BLaER1 treated with 17β-estradiol and CSF1 and Interleukin-3, amounts not matched to agents 10 nM and 100 nM (cell line): ENCODE results near the gene LRRTM2.
"Not testable (repeated sequence)": the region's sequence is repeated elsewhere in the genome, so short reads cannot be mapped to it uniquely, and the experiment has no call there.

Source experiments
- H3K27ac ChIP-seq, 11 experiments: shearing (Covaris generic); formaldehyde crosslinking; 2 replicates each; pipeline ENCODE4 v1.8.1; 2022
- H3K27me3 ChIP-seq, 11 experiments: shearing (Covaris generic); formaldehyde crosslinking; 2 replicates each; pipeline ENCODE4 v1.8.1; 2022
- H3K36me3 ChIP-seq, 11 experiments: shearing (Covaris generic); formaldehyde crosslinking; 2 replicates each; pipeline ENCODE4 v1.8.1; 2022
- H3K4me1 ChIP-seq, 10 experiments: shearing (Covaris generic); formaldehyde crosslinking; 2 replicates each; pipeline ENCODE4 v1.8.1; 2022
- H3K4me2 ChIP-seq, 11 experiments: shearing (Covaris generic); formaldehyde crosslinking; 2 replicates each; pipeline ENCODE4 v1.8.1; 2022
- H3K4me3 ChIP-seq, 10 experiments: shearing (Covaris generic); formaldehyde crosslinking; 2 replicates each; pipeline ENCODE4 v1.8.1; 2022
- H3K9ac ChIP-seq, 11 experiments: shearing (Covaris generic); formaldehyde crosslinking; 2 replicates each; pipeline ENCODE4 v1.8.1; 2022
- H3K9me3 ChIP-seq, 11 experiments: shearing (Covaris generic); formaldehyde crosslinking; replicated peaks in 1 of 11; 2 replicates each; pipeline ENCODE4 v1.8.1; 2022
- H4K20me1 ChIP-seq, 11 experiments: shearing (Covaris generic); formaldehyde crosslinking; 2 replicates each; pipeline ENCODE4 v1.8.1; 2022
- Cebpa-rat ChIP-seq, 11 experiments: shearing (Covaris generic); IDR thresholded peaks; 2 replicates each; pipeline ENCODE4 v1.8.1; 2022

LRRTM2 gene, protein sequence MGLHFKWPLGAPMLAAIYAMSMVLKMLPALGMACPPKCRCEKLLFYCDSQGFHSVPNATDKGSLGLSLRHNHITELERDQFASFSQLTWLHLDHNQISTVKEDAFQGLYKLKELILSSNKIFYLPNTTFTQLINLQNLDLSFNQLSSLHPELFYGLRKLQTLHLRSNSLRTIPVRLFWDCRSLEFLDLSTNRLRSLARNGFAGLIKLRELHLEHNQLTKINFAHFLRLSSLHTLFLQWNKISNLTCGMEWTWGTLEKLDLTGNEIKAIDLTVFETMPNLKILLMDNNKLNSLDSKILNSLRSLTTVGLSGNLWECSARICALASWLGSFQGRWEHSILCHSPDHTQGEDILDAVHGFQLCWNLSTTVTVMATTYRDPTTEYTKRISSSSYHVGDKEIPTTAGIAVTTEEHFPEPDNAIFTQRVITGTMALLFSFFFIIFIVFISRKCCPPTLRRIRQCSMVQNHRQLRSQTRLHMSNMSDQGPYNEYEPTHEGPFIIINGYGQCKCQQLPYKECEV

DNA sequence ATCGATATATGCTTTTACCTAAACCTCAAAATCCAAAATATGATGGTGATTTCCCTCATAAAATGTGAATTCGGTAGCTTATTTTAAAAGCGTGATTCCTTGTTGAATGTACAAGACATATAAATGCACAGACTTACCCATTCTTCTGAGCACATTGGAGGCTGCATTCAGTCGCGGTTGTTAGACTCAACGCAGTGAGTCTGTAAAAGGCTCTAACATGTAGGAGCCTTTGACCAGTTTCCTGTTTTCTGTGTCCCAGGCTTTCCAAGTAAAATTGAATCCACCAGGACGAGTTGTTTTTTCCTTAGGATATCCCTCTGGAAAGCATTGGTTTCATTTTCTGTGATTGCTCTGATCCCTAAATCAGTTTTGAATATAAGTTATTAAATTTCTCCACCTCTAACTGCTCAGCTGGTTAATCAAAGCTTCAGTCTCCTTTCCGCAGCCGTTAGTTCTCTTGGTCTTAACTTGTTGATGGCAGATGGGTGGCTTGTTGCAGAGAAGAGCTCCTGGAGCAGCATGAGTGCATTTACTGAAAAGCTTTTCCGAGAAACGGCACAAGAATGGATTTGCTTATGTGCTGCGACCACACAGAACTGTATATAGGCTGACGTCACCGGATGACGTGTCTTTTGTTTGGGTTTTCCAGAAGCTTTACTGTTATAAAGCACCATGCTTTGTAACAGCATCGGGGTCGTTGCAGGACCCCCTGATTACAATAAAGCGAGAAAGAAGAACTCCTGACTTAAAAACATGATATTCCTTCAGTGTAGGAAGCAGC, at the start of gene LRRTM2:
TSS of gene LRRTM2 (minus strand) at position 565 of the 781 bp plus-strand sequence. CDS start at position 141, 424 bp downstream.
- Histone ChIP-seq H3K9me3 (peaks cover 0 to 6% (median 0%) of the 10 kb centered on the region in 11 experiments; a peak in 3 of 22 replicates), H4K20me1 (peaks cover 37 to 100% (median 90%) of the 10 kb centered on the region in 11 experiments; a peak in 21 of 22 replicates), H3K4me1 (peaks cover 13 to 40% (median 21%) of the 10 kb centered on the region in 10 experiments), H3K4me2 (no peak within 1 kb of the TSS), H3K4me3 (no peak within 1 kb of the TSS), H3K27me3 (no peaks in the 10 kb centered on the region), H3K36me3 (peaks cover 4 to 49% (median 33%) of the 10 kb centered on the region in 11 experiments; a peak in 20 of 22 replicates), H3K9ac (no peak within 1 kb of the TSS), H3K27ac (no peak within 1 kb of the TSS)
- TF ChIP-seq Cebpa-rat (IDR thresholded peaks at IDR 0.05), result no peak

DNA sequence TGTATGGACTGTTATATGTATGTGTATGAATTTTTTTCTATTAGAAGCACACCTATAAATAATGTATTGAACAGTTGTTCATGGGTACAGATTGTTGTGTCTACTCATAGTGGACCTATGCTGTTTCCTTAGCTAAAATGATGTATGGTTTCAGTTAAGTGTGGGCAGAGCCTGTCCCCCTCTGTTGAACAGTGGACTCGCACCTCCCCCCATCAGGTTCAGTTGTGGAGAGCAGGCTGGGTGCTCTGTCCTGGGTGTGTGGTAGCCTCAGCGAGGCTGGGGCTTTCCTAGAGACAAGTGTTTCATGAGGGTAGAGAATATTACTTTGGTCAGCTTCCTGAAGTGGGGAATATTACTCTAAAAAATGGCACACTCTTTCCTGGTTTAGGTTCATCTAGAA, 47.4 kb upstream of the LRRTM2 start:
- no peak for TF ChIP-seq Cebpa-rat (IDR thresholded peaks at IDR 0.05)
- peaks cover 0 to 17% (median 5%) of the 10 kb centered on the region in 10 experiments; a peak in 10 of 20 replicates for H3K4me1 ChIP-seq
- no peak overlapping the region for H3K9ac ChIP-seq
- H3K27me3 ChIP-seq, result no peaks in the 10 kb centered on the region
- no peak overlapping the region for H3K4me2 ChIP-seq
- H3K36me3 ChIP-seq, result peaks cover 78 to 100% (median 90%) of the 10 kb centered on the region in 11 experiments
- no peak overlapping the region for H3K4me3 ChIP-seq
- peaks cover 0 to 84% (median 23%) of the 10 kb centered on the region in 11 experiments; a peak in 15 of 22 replicates for H4K20me1 ChIP-seq
- no peaks in the 10 kb centered on the region for H3K9me3 ChIP-seq
- no peak overlapping the region for H3K27ac ChIP-seq

DNA sequence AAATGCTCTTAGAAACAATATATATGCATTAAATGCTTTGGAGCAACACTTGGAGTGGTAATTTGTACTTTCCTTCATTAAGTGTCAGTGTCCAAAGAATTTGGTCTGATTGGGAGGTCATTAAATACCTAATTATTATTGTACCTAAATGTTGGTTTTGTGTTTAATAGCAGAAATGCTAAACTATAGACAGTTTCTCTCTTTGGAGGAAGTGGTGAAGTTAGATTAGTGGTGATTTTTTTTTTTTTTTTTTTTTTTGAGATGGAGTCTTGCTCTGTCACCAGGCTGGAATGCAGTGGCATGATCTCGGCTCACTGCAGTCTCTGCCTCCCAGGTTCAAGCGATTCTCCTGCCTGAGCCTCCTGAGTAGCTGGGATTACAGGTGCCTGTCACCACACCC, 46.2 kb upstream of the LRRTM2 start:
- H3K4me3 ChIP-seq, H3K4me2 ChIP-seq, H3K9ac ChIP-seq, H3K27ac ChIP-seq, H3K9me3 ChIP-seq, H3K27me3 ChIP-seq: not testable (repeated sequence)
- Histone ChIP-seq H3K4me1 (peaks cover 0 to 16% (median 5%) of the 10 kb centered on the region in 10 experiments; a peak in 10 of 20 replicates), H4K20me1 (peaks cover 0 to 79% (median 20%) of the 10 kb centered on the region in 11 experiments; a peak in 13 of 22 replicates), H3K36me3 (peaks cover 69 to 100% (median 85%) of the 10 kb centered on the region in 11 experiments)

DNA sequence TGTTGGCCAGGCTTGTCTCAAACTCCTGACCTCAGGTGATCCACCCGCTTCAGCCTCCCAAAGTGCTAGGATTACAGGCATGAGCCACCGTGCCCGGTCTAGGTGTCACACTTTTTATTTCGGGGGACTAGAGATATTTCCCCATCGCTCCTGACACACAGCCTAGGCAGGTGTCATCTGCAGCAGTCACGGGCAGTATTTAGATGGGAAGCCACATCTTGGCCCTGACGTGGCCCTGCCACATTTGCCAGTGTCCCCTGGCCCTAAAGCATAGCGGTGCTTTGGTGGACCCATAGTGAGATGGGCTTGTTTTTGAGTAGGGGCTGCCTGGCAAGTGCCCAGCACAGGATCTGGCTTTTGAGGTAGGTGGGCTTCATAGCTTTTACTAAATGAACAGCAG, 45.0 kb upstream of the LRRTM2 start:
- Histone ChIP-seq H3K4me1 (peaks cover 0 to 16% (median 5%) of the 10 kb centered on the region in 10 experiments; a peak in 10 of 20 replicates), H3K36me3 (peaks cover 62 to 100% (median 84%) of the 10 kb centered on the region in 11 experiments), H3K27me3 (no peaks in the 10 kb centered on the region), H3K9me3 (no peaks in the 10 kb centered on the region), H3K27ac (no peak overlapping the region), H3K4me3 (no peak overlapping the region), H3K4me2 (no peak overlapping the region), H4K20me1 (peaks cover 0 to 77% (median 15%) of the 10 kb centered on the region in 11 experiments; a peak in 13 of 22 replicates), H3K9ac (no peak overlapping the region)
- no peak for TF ChIP-seq Cebpa-rat (IDR thresholded peaks at IDR 0.05)

DNA sequence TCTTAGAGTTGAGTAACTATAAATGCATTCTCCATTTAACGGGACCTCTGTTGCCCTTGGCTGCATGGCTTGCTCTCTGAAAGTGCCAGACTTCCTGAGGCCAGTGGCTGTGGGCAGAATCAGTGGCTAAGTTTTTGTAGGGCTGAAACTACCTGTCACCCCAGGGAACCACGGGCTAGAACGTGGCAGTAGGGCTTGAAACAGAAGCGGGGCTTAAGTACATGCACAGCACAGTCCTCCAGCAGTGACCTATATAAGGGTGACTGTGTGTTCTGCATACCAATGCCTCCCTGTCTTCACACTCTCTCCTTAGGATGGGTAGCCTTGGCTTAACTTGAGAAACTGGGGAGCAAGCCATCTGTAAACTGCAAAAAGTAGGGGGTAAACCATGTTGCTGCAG, 43.6 kb upstream of the LRRTM2 start:
- peaks cover 62 to 100% (median 84%) of the 10 kb centered on the region in 11 experiments for H3K36me3 ChIP-seq

DNA sequence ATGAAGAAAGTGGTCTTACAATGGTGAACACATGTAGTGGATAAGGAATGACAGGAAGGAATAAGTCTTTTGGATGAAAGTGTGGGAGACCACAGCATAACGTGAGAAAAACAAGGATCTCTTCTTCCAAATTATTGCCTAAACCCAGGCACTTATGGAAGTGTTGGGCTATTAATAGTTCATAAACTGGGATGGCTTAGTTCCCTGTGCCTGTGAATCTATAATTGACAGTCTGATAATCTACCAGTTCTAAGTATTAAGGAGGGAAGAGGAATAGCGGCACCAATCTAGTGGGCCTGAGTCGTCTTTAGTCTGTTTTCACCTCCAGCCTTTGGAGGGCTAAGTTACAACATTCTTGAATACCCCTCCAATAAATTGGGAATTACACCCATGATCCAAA, 39.2 kb upstream of the LRRTM2 start:
- no peak overlapping the region for H3K4me3 ChIP-seq
- H3K4me2 ChIP-seq, result no peak overlapping the region
- H3K9me3 ChIP-seq, result peaks cover 12 to 18% (median 16%) of the 10 kb centered on the region in 11 experiments; a peak in 21 of 22 replicates
- no peaks in the 10 kb centered on the region for H3K27me3 ChIP-seq
- no peak for TF ChIP-seq Cebpa-rat (IDR thresholded peaks at IDR 0.05)
- H3K9ac ChIP-seq, result no peak overlapping the region
- H3K4me1 ChIP-seq, result peaks cover 0 to 29% (median 17%) of the 10 kb centered on the region in 10 experiments; a peak in 15 of 20 replicates
- no peak overlapping the region for H3K27ac ChIP-seq
- H3K36me3 ChIP-seq, result peaks cover 68 to 100% (median 89%) of the 10 kb centered on the region in 11 experiments
- peaks cover 0 to 34% (median 5%) of the 10 kb centered on the region in 11 experiments; a peak in 9 of 22 replicates for H4K20me1 ChIP-seq

More for the DNA sequence above, 43.6 kb upstream of the LRRTM2 start:
- Histone ChIP-seq H3K4me1 (peaks cover 0 to 16% (median 5%) of the 10 kb centered on the region in 10 experiments; a peak in 10 of 20 replicates), H4K20me1 (peaks cover 0 to 64% (median 15%) of the 10 kb centered on the region in 11 experiments; a peak in 13 of 22 replicates), H3K27me3 (no peaks in the 10 kb centered on the region), H3K4me2 (peak overlapping the region in 2 of 11 experiments; percentile 4 to 28; a peak in 3 of 22 replicates), H3K9me3 (no peaks in the 10 kb centered on the region), H3K9ac (no peak overlapping the region), H3K4me3 (no peak overlapping the region), H3K27ac (no peak overlapping the region)
- TF ChIP-seq Cebpa-rat (IDR thresholded peaks at IDR 0.05), result no peak

DNA sequence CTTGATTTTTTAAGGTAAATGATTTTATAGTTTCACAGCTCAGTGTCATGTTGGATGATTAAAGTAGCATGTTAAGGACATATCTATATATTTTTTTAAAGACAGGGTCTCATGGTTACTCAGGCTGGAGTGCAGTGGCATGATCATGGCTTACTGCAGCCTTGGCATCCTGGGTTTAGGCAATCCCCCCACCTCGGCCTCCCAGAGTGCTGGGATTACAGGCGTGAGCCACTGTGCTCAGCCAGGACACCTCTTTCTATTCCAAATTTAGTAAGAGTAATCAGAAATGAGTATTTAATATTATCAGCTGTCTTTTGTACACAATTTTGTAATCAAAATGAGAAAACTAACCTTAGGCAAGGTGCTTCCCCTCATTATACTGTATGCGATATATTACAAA, 38.6 kb upstream of the LRRTM2 start:
- no peak for TF ChIP-seq Cebpa-rat (IDR thresholded peaks at IDR 0.05)
- Histone ChIP-seq H3K9me3 (peaks cover 16 to 24% (median 22%) of the 10 kb centered on the region in 11 experiments; a peak in 21 of 22 replicates), H3K27ac (no peak overlapping the region), H3K27me3 (no peaks in the 10 kb centered on the region), H3K4me3 (no peak overlapping the region), H4K20me1 (peaks cover 0 to 29% (median 3%) of the 10 kb centered on the region in 11 experiments; a peak in 9 of 22 replicates), H3K36me3 (peaks cover 68 to 100% (median 89%) of the 10 kb centered on the region in 11 experiments), H3K9ac (no peak overlapping the region), H3K4me2 (no peak overlapping the region), H3K4me1 (peaks cover 0 to 25% (median 14%) of the 10 kb centered on the region in 10 experiments; a peak in 15 of 20 replicates)

DNA sequence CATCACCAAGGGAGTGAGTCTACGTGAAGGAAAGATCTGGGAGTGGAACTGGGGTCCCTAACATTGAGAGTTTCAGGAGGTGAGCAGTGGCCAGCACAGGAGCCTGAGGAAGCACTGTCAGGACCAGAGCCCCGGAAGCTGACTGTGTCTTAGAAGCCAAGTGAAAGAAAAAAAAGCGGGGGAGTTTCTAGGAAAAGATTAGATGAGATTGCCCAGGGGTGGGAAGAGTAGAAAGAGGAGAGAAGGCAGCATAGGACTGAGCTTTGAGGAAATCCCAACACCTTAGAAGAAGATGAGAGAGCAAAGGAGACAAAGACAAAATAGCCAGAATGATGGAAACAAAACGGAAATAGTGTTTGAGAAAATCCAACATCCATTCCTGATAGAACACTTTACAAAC, 37.0 kb upstream of the LRRTM2 start:
- H3K9ac ChIP-seq, result no peak overlapping the region
- TF ChIP-seq Cebpa-rat (IDR thresholded peaks at IDR 0.05), result no peak
- H3K36me3 ChIP-seq, result peaks cover 74 to 100% (median 89%) of the 10 kb centered on the region in 11 experiments
- no peak overlapping the region for H3K4me3 ChIP-seq
- H3K27me3 ChIP-seq, result no peaks in the 10 kb centered on the region
- peaks cover 0 to 14% (median 0%) of the 10 kb centered on the region in 11 experiments; a peak in 4 of 22 replicates for H4K20me1 ChIP-seq
- H3K4me1 ChIP-seq, result peaks cover 0 to 16% (median 11%) of the 10 kb centered on the region in 10 experiments; a peak in 15 of 20 replicates
- H3K4me2 ChIP-seq, result no peak overlapping the region
- no peak overlapping the region for H3K27ac ChIP-seq
- H3K9me3 ChIP-seq, result peaks cover 32 to 41% (median 38%) of the 10 kb centered on the region in 11 experiments
